Cardiac muscle cell (in vitro differentiated cells and primary cell): ENCODE data around the gene CALML6. TPM values are rescaled to one million over a fixed set of nuclear protein-coding genes. Genes with fewer than 3 reads are reported as not detected.

Source experiments
- DNase-seq, 2 donors: peaks; one replicate each; pipeline versions ENCODE4 v3.0.0 to v3.0.0-alpha.2; 2010 to 2017; ENCODE audit warnings: low read depth in 1 of 2, low spot score in 1 of 2
- H3K27ac ChIP-seq: fragments of 200-600 bp; sonication (generic); 2 replicates; pipeline ENCODE4 v1.5.1; 2016
- H3K27me3 ChIP-seq: fragments of 200-600 bp; sonication (generic); 2 replicates; pipeline ENCODE4 v1.6.0; 2016; ENCODE audit warnings: control low read depth
- H3K36me3 ChIP-seq: fragments of 200-600 bp; sonication (generic); 2 replicates; pipeline ENCODE4 v1.5.1; 2016; ENCODE audit warnings: control low read depth
- H3K4me1 ChIP-seq: fragments of 200-600 bp; sonication (generic); 2 replicates; pipeline ENCODE4 v1.8.1; 2017; ENCODE audit warnings: low read depth, mild to moderate bottlenecking, mixed run types
- H3K4me3 ChIP-seq: fragments of 200-600 bp; sonication (generic); 2 replicates; pipeline ENCODE4 v1.5.1; 2016; ENCODE audit warnings: mild to moderate bottlenecking
- H3K9me3 ChIP-seq: fragments of 200-600 bp; sonication (generic); 2 replicates; pipeline ENCODE4 v1.5.1; 2017; ENCODE audit warnings: low read depth, mild to moderate bottlenecking, control low read depth
- polyA plus RNA-seq: library from polyadenylated mRNA; unstranded; fragments of >200 nt; fragmentation: Nextera tagmentation; extraction: Ambion mirVana; gene quantifications from 2 replicates; pipeline ENCODE4 v1.2.1, GENCODE V29; 2016
- total RNA-seq: library from RNA; depleted of rRNA; stranded (reverse); fragments of >200 nt; gene quantifications from 2 replicates; pipeline ENCODE4 v1.2.3, GENCODE V29; 2016
- TF ChIP-seq, protein P1 (sequence below): IDR thresholded peaks from 2 replicates; pipeline ENCODE4 v1.5.1; 2012; ENCODE audit warnings: low read depth, mild to moderate bottlenecking, low read length

The CALML6 gene
- total and polyA plus RNA-seq, 2 experiments from 2014 or later = 0.28 to 0.63 TPM

DNA sequence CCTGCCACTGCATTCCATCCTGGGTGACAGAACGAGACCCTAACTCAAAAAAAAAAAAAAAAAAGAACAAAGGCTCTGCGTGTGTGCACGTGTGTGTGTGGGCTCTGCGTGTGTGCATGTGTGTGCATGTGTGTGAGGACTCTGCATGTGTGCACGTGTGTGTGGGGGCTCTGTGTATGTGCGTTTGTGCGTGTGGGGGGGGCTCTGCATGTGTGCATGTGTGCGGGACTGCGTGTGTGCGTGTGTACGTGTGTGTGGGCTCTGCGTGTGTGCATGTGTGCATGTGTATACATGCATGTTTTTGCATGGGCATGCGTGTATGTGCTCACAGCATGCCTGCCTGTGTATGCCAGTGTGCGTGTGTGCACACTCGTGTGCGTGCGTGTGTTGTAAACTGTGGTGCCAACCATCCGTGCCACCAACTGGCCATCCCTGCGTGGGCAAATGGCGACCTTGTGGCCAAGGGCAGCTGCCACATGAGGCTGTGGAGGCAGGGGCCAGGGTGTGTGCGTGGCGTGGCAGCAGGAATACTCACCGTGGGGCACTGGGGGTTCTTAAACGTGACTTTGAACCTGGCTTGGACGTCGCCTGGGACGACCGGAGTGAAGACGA, 30.8 kb downstream of the CALML6 start:
- no peak for DNase-seq
- H3K4me1 ChIP-seq = peaks cover 3% of the 10 kb centered on the region
- no peaks in the 10 kb centered on the region for H3K36me3 ChIP-seq

DNA sequence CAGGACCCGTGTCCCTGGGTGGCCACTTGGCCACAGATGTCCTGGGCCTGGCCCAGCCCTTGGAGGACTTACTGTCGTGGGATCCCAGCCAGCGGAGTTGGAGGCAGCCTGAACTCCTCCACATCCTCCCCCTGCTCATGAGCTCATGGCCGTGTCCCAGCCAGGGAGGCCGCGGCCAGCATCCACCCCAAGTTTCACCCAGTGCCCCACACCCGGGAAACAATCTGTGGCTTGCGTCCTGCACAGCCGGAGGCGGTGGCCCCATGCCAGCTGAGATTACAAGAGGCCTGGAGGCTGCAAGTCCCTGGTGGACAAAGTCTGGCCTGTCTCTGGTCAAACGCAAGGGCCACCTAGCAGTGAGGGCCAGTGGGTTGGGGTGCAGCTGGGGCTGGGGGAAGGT, 31.5 kb downstream of the CALML6 start:
- TF ChIP-seq, protein P1, sequence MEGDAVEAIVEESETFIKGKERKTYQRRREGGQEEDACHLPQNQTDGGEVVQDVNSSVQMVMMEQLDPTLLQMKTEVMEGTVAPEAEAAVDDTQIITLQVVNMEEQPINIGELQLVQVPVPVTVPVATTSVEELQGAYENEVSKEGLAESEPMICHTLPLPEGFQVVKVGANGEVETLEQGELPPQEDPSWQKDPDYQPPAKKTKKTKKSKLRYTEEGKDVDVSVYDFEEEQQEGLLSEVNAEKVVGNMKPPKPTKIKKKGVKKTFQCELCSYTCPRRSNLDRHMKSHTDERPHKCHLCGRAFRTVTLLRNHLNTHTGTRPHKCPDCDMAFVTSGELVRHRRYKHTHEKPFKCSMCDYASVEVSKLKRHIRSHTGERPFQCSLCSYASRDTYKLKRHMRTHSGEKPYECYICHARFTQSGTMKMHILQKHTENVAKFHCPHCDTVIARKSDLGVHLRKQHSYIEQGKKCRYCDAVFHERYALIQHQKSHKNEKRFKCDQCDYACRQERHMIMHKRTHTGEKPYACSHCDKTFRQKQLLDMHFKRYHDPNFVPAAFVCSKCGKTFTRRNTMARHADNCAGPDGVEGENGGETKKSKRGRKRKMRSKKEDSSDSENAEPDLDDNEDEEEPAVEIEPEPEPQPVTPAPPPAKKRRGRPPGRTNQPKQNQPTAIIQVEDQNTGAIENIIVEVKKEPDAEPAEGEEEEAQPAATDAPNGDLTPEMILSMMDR = no peak
- Histone ChIP-seq H3K4me1 (peaks cover 3% of the 10 kb centered on the region), H3K36me3 (no peaks in the 10 kb centered on the region), H3K4me3 (no peak overlapping the region), H3K9me3 (no peaks in the 10 kb centered on the region), H3K27ac (no peak overlapping the region), H3K27me3 (no peaks in the 10 kb centered on the region)
- DNase-seq = peak in 1 of 2 donors; percentile 86

More for the DNA sequence above, 30.8 kb downstream of the CALML6 start:
- no peaks in the 10 kb centered on the region for H3K9me3 ChIP-seq
- no peaks in the 10 kb centered on the region for H3K27me3 ChIP-seq
- H3K27ac ChIP-seq = no peak overlapping the region
- TF ChIP-seq, protein P1 = no peak
- no peak overlapping the region for H3K4me3 ChIP-seq

DNA sequence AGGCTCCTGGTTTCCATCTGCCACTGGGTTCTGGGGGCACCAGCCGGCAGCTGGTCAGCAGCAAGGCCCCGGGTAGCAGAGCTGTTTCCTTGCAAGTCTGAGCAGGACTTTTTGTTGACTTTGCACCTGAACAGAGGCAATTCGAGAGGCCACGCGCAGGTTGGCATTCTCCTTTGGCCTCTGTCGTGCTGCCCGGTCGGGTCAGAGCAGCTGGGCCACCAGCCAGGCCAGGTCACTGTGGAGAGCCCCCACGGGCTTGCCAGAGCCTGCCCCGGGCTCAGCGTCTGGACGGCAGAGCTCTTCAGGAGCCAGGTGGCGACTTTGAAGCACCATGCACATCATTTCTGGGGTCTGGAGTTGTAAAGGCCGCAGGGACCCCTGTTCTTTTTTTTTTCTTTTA, 32.4 kb downstream of the CALML6 start:
- TF ChIP-seq, protein P1 = no peak
- H3K36me3 ChIP-seq = no peaks in the 10 kb centered on the region
- no peak overlapping the region for H3K27ac ChIP-seq
- H3K27me3 ChIP-seq = no peaks in the 10 kb centered on the region
- no peaks in the 10 kb centered on the region for H3K9me3 ChIP-seq
- H3K4me1 ChIP-seq = peaks cover 3% of the 10 kb centered on the region
- no peak overlapping the region for H3K4me3 ChIP-seq
- DNase-seq = no peak

DNA sequence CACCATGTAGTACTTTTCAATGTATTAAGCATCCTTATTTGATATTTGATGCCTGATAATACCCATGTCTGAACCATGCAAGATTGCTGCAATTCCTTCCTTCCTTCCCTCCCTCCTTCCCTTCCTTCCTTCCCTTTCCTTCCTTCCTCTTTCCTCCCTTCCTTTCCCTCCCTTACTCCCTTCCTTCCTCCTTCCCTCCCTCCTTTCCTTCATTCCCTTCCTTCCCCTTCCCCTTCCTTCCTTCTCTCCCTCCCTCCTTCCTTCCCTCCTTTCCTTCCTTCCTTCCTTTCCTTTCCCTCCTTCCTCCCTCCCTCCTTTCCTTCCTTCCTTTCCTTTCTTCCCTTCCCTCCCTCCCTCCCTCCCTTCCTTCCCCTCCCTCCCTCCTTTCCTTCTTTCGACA, 33.7 kb downstream of the CALML6 start:
- Histone ChIP-seq H3K27ac (no peak overlapping the region), H3K27me3 (no peaks in the 10 kb centered on the region), H3K4me3 (no peak overlapping the region), H3K36me3 (no peaks in the 10 kb centered on the region), H3K9me3 (no peaks in the 10 kb centered on the region), H3K4me1 (peaks cover 3% of the 10 kb centered on the region)
- TF ChIP-seq, protein P1 = no peak
- DNase-seq = no peak

DNA sequence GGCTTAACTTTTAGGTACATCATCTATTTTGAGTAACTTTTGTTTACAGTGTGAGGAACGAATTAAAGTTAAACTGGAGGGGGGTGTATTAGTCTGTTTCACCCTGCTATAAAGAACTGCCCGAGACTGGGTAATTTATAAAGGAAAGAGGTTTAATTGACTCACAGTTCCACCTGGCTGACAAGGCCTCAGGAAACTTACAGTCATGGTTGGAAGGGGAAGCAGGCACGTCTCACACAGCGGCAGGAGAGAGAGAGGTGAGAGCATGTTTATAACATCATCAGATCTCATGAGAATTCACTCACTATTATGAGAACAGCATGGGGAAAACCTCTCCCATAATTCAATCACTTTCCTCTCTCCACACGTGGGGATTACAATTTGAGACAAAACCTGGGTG, 35.9 kb downstream of the CALML6 start:
- Histone ChIP-seq H3K27me3 (no peaks in the 10 kb centered on the region), H3K4me1 (peaks cover 3% of the 10 kb centered on the region)

More for the DNA sequence above, 35.9 kb downstream of the CALML6 start:
- Histone ChIP-seq H3K27ac (no peak overlapping the region), H3K4me3 (no peak overlapping the region), H3K36me3 (no peaks in the 10 kb centered on the region), H3K9me3 (no peaks in the 10 kb centered on the region)
- TF ChIP-seq, protein P1 = no peak
- no peak for DNase-seq
